ENCODE results near the gene AMZ1.
"Not testable (repeated sequence)": the region's sequence is repeated elsewhere in the genome, so short reads cannot be mapped to it uniquely, and the experiment has no call there.

Gene AMZ1

DNA sequence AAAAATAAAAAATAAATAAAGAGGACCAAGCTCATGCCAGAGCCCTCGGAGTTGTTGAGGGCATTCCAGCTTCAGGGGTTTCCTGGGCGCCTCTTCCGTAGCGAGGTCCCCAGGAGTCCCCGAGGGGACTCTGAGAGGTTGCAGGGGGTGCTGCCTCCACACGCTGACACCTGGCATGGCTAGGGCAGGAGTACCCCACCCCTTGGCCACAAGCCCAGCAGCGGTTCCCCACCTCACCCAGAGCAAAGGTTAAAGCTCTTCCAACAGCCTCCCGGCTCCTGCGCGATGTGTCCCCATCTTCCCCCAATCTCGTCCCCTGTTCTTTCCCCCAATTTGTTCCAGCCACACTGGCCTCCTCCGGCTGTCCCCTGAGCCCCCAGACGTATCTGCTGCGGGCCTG lies 4.5 kb downstream of the AMZ1 start:
- no peak for DNase-seq

DNA sequence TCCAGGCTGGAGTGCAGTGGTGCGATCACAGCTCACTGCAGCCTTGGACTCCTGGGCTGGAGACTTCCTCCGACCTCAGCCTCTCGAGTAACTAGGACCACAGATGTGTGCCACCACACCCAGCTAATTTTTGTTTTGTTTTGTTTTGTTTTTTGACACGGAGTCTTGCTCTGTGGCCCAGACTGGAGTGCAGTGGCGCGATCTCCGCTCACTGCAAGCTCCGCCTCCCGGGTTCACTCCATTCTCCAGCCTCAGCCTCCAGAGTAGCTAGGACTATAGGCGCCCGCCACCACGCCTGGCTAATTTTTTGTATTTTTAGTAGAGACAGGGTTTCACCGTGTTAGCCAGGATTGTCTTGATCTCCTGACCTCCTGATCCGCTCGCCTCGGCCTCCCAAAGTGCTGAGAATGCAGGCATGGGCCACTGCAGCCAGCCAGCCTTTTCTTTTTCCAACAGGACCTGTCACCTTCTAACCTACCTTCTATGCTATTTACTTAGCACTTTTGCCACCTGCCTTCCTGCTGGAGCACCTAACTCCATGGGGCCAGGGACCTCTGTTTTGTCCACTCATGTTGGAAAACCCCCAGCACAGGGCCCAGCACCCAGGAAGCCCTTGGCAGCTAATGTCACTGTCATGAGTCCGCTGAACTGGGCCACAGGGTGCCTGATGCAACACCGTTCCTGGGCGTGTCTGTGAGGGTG lies 5.6 kb downstream of the AMZ1 start:
- not testable (repeated sequence) for DNase-seq

DNA sequence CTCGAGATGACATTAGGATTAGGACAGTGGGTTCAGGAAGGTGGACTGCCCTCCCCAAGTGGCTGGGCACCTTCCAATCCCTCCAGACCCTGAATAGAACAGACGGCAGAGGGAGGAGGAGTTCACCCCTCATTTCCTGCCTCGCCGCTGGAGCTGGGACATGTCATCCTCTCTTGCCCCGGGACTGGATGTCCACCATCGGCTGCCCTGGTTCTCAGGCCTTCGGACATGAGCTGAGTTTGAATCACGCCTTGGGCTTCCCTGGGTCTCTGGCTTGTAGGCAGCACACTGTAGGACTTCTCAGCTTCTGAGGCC lies 6.1 kb downstream of the AMZ1 start:
- not testable (repeated sequence) for DNase-seq

DNA sequence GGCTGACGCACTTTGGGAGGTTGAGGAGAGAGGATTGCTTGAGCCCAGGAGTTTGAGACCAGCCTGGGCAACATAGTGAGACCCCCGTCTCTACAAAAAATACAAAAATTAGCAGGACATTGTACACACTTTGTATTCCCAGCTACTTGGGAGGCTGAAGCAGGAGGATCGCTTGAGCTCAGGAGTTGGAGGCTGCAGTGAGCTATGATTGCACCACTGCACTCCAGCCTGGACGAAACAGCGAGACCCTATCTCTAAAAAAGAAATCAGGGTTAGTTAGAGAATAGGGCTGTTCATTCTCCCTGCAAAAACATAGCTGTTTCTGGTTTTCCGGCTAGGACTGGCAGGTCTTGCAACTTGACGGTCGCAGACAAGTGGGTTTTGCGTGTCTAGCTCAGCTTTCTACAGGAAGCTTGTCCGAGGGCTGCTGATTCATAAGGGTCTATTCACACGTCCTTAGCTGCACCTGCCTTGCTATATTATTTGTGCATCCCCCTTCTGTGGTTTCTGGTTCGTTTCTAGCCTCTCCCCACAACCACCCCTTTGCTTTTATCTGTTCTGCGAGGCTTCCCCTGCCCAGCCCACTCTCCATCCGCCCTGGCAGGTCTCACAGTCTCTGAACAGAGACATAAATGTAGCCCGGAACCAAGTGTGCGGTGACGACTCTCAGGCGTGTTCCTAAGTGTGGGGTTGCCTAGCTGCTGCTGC lies 10.7 kb downstream of the AMZ1 start:
- DNase-seq = peak; percentile 36

DNA sequence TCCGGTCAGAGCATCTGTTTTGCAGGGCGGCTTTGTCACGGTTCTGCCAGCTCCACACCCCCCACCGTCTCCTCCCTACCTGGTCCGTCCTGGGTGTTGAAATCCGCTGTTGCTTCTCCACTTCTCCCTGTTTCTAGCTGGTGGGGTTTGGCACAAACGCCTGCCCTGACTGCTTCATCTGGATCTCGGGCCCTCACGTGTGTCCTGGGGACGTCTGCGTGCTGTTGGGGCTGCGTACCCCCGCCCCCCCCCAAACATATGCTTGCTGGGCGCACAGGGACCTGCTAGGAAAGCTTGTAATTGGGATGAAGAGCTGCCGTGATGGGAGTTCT lies 11.3 kb downstream of the AMZ1 start:
- no peak for DNase-seq

DNA sequence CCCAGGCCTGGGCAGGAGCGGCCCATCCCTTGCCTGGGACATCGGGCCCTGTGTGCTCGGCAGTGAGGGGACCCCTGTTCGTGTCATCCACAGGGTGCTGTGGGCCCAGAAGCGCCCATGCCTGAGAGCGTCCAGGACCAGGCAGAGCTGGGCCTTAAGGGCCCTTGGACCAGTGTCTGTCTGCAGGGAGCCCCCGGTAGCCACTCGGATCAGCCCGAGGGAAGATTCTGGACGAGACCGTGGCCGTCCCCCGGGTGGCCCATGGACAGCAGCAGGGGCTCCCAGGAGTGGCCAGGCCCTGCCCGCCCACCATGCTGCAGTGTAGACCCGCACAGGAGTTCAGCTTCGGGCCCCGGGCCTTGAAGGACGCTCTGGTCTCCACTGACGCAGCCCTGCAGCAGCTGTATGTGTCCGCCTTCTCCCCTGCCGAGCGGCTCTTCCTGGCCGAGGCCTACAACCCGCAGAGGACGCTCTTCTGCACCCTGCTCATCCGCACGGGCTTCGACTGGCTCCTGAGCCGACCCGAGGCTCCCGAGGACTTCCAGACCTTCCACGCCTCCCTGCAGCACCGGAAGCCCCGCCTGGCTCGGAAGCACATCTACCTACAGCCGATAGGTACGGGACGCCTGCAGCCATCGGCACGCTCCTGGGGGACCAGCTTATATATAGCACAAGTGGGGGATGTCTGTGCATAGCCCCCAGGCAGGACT lies 12.3 kb downstream of the AMZ1 start:
- no peak for DNase-seq

DNA sequence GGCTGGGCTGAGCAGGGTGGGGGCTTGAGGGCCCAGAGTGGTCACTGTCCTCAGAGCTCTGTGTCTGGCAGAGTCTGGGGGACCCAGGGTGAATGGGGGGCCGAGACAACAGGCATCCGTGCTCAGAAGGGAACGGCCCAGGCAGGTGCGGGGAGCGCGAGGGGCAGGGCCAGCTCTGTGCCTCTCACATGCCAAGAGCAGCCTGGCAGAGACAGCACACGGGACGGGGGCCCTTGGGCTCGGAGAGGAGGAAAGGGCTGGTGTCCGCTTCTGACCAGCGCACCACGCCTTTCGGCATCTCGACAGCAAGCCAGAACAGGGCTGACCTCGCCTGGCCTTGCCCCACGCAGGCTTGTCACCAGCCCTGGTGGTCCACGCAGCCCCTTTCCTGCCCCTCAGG lies 13.4 kb downstream of the AMZ1 start:
- DNase-seq = no peak

DNA sequence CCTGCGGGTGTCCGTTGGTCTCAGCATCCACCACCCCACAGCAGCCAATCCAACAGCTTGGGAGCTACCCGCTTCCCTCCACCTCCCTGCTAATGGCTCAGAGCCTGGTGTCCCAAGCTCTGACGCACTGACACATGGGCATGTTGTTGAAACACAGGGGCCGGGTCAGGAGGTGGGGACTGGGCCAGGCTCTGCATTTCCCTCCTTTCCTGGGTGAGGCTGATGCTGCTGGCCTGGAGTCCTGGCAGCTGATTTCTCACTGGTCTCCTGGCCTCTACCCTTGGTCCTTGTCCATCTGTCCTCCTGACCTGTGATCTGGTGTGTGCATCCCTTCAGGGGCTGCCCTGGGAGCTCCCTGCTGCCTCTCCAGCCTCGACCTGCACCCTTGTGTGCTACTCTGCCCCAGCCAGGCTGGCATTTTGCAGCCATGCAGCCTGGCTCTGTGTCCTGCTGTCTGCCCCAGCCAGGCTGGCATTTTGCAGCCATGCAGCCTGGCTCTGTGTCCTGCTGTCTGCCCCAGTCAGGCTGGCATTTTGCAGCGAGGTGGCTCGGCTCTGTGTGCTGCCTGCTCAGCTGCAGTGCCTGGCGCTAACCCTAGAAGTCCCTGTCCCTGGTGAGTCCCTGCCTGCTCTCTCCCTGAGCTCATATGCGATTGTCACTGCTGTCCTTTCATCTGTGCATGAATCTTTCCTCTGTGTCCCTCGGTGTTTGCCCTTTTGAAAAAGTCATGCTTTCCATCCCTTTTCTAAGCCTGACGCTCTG lies 14.0 kb downstream of the AMZ1 start:
- DNase-seq = no peak

DNA sequence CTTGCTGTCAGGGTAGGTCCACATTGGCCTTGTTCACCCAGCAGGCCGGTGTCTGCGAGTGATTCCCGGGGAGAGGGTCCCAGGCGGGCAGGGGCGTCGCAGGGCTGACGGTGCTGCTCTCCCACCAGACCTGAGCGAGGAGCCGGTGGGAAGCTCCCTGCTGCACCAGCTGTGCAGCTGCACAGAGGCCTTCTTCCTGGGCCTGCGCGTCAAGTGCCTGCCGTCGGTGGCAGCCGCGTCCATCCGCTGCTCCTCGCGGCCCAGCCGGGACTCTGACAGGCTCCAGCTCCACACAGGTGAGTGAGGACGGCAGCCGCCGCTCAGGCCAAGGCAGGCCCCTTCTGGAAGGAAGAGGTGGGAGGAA lies 14.6 kb downstream of the AMZ1 start:
- DNase-seq = no peak

DNA sequence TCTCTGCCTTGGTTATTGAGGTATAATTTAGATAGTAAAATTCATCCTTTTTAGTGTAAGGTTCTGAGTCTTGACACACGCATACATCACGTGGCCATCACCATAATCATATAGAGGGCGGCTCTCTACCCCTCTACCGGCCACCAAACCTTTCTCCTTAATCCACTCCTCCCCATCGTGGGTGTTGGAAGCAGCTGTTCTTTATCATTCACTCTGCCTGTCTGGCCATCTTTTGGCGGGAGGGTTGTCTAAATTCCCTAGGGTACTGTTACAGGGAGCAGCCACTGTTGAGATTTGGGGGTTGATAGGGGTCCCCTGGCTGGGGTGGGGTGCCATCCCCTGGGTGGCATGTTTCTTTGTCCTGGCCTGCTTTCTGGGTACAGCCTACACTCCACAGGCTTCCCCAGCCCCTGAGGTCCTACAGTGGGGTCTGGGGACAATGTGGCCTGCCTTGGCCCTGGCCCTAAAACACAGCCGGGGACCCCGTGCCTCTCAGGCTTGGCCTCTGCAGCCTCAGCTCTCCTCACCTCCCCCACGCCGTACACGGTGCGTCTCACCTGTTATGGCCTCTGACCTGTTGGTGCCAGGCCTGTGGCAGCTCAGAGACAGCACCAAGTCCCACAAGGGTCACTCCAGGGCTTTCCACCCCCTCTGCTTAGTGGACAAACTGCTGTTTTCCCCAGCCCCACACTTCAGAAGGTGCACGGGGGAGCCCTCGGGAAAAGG lies 17.5 kb downstream of the AMZ1 start:
- no peak for DNase-seq

DNA sequence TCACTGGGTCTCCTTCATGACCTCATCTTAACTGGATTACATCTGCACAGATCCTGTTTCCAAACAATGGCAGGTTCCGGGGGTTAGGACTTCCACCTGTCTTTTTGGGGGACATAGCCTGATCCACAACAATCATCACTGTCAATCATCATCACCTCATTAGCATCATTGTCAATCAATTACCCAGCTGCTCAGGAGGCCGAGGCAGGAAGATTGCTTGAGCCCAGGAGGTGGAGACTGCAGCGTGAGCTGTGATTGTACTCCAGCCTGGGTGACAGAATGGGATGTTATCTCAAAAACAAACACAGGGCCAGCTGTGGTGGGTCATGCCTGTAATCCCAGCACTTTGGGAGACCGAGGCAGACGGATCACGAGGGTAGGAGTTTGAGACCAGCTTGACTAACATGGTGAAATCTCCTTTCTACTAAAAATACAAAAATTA lies 18.7 kb downstream of the AMZ1 start:
- no peak for DNase-seq

DNA sequence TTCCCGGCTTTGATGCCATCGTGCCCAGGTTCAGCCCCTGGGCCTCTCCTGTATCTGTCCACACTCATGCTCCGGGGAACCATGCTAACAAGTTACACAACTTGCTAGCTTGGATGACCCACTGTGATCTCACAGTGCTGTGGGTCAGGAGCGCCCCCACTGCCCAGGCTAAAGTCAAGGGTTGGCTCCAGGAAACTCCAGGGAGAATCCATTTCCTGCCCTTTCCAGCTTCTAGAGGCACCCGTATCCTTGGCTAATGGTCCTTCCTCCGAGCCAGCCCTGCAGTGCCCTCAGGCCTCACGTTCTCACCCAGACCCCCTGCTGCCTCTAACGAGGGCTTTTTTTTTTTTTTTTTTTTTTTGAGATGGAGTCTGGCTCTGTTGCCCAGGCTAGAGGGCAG lies 19.5 kb downstream of the AMZ1 start:
- DNase-seq = no peak

DNA sequence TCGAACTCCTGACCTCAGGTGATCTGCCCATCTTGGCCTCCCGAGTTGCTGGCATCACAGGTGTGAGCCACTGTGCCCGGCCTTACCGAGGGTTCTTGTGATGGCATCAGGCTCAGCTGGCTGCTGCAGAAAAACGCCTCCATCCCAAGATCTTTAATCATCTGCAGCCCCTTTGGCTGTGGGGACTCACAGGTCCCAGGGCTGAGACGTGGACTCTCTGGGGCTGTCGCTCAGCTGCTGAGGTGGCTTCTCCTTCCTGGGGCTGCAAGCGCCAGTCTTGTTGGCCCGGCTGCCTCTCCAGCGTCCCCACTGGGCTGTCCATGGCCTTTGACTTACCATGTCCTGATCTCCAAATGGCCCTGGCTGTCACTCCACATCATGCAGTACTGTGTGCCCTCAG lies 20.0 kb downstream of the AMZ1 start:
- no peak for DNase-seq

DNA sequence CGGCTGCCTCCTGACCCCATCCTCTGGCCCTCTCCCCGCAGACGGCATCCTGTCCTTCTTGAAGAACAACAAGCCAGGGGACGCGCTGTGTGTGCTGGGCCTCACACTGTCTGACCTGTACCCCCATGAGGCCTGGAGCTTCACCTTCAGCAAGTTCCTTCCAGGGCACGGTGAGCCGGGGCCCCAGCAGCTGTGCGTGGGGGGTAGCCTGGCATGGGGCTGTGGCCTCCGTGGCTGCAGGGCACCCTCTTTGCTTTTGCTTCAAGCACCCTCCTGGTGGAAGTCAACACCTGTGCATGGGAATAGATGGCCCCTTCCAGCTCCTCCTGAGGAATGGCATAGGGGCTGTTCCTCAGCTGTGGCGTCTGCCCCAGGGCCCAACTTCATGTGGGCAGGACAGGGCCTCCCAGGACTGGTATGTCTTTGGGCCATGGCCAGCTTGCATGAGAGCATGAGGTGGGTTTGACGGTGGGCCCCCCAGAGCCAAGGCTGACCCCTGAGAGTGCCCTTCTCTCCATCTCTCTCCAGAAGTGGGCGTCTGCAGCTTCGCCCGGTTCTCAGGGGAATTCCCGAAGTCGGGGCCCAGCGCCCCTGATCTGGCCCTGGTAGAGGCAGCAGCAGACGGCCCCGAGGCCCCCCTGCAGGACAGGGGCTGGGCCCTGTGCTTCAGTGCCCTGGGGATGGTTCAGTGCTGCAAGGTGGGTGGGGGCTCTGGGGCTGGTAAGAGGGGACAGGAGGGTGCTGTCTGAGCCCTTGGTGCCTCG lies 20.7 kb downstream of the AMZ1 start:
- no peak for DNase-seq

DNA sequence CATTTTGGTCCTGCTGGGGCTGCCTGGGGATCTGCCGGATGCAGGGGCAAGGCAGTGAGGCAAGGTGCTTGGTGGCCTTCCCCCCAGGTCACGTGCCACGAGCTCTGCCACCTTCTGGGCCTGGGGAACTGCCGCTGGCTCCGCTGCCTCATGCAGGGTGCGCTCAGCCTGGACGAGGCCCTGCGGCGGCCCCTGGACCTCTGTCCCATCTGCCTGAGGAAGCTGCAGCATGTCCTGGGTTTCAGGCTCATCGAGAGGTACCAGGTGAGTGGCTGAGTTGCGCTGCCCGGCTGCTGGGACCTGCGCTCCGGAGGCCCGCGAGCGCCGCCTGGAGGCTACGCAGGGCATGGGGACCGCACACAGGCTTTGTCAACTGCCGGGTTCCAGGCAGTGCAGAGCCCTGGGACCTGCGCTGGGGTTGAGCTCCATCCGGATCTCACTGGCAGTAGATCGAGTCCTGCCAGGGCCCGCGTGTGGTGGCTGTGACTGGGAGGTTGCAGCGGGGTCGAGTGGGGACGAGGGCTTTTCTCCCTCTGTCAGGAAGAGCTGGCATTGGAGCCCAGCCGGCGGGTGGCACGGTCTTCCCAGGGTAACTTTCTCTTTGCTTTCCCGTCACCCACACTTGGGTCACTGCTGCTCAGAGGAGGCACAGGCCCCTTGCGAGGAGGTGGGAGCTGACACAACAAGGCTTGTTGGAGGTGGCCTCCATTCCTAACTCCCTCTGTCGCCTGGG lies 21.7 kb downstream of the AMZ1 start:
- peak; percentile 67 for DNase-seq

DNA sequence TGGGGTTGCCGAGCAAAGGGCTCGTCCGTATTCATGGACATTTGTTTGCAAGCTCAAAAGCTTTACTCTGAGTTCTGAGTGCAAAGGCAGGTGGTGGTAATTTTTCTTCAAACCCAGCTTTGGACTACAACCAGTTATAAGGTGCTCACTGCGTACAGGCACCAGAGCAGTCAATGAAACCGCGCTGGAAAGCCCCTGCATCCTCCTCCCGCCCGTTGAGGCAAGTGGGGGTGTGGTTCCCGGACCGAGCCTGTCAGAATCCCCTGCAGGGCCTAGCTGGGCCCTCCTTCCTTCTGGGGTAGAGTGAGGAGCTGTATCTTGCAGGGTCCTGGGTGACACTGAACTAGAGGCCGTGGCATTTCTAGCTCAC lies 22.3 kb downstream of the AMZ1 start:
- peak; percentile 25 for DNase-seq

DNA sequence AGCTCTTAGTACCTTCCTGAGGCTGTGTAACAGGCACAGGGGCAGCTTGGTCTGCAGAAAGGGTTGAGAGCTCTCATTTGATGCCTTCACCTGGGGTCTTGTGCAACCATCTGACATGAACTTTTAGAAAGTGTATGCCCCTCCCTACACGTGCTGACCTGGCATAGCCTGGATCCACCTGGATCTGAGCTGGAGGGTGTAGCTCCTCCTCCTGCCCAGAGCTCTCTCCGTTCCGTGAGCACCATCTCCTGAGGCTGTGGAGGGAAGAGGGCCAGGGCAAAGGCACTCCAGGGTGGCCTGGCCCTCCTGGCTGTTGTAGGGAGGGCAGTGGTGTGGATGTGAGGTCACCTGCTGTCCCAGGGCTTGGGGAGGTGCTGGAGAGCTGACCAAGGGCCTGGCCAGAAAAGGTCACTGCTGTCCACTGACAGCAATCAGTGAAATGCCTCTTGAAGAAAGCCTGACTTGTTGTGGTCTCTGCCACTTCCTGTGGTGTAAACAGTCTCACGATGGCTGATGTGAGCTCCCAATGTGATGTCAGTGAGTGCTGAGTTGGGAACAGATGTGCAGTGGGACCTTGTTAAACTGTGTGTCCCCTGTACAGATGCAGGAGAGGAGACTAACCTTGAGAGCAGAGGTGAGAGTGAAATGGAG lies 23.0 kb downstream of the AMZ1 start:
- DNase-seq = no peak

DNA sequence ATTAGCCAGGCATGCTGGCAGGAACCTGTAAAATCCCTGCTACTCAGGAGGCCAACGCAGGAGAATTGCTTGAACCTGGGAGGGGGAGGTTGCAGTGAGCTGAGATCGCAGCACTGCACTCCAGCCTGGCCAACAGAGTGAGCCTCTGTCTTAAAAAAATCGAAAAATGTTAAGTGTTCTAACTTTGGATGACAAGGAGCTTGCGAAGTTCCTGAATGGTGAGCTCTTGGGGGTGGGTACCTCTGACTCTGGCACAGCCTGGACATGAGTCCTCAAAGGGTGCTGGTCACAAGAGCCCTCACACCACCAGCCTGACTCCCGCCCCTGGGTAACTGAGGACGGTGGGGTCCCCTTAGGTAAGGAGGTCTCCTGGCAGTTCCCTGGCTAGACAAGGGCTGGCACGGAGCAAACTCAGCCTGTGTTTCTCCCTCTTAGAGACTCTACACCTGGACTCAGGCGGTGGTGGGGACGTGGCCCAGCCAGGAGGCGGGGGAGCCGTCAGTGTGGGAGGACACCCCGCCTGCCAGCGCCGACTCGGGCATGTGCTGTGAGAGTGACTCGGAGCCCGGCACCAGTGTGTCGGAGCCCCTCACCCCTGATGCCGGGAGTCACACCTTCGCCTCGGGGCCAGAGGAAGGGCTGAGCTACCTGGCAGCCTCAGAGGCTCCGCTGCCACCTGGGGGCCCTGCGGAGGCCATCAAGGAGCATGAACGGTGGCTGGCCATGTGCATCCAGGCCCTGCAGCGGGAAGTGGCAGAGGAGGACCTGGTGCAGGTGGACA lies 24.1 kb downstream of the AMZ1 start:
- DNase-seq = no peak

DNA sequence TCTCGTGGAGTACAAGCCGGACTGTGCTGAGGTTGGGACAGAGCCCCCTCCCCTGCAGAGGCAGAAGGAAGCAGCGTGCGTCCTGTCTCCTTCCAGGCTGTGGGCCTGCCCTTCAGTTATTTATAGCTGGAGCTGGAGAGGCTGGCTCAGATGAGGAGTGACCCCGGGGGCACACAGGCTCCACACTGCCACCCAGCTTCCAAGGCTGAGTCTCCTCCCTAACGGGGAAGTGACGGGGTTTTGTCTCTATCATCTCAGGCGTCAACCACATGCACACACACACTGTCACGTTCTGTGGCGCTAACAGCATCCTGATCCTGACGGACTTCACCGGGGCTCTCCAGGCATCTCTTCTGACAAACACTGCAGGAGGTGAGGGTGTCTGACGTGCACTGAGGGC lies 25.4 kb downstream of the AMZ1 start:
- no peak for DNase-seq

DNA sequence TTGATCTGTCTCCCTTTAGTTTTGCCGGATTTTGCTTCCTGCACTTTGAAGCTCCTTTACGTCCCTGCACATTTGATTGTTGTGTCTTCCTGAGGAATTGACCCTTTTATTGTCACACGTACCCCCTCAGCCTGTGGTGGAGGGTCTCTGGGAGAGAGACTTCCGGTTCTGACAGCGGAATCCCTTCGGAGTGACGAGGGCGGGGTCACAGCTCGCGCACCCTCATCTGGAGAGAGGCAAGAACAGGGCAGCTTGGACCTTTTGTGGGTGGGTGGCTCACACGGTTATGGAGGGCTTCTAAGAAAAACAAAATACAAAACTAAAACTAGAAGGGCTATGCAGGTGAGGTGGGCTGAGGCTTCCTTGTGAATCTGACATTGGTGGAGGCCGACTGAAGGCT lies 26.0 kb downstream of the AMZ1 start:
- no peak for DNase-seq
